CD4-positive, alpha-beta T cell (primary cell): ENCODE measurements around the gene GALNT1. TPM values are rescaled to one million over a fixed set of nuclear protein-coding genes. Genes with fewer than 3 reads are reported as not detected.

Experiments
- ATAC-seq: fragments of 200-7000 bp; cut with Tn5 transposase; one replicate; pipeline ENCODE4 v1.10.0; 2022; ENCODE audit warnings: mild to moderate bottlenecking; ENCODE audit not compliant: poor library complexity
- CTCF ChIA-PET: fragments of 350-600 bp; sonication (Branson Sonifier 250); formaldehyde crosslinking; loops from one replicate; lab custom pipeline; 2021; ENCODE audit warnings: antibody characterized with exemption, inconsistent platforms; lab: Charles Lee
- POLR2A ChIA-PET: fragments of 350-600 bp; sonication (Branson Sonifier 250); formaldehyde crosslinking; loops from one replicate; lab custom pipeline; 2021; ENCODE audit warnings: antibody characterized with exemption, inconsistent platforms; lab: Charles Lee
- DNase-seq, 14 experiments: peaks; one replicate each; pipeline ENCODE4 v3.0.0-alpha.2; 2013 to 2020; ENCODE audit warnings: mixed read lengths in 2 of 14
- H3K27ac ChIP-seq, 2 donors: one replicate each; pipeline versions ENCODE4 v1.5.1 to v1.7.0; 2013; ENCODE audit warnings: low read length in 2 of 2, low read depth in 1 of 2, mild to moderate bottlenecking in 1 of 2
- H3K27me3 ChIP-seq, 2 experiments: 1 replicate in 1 of 2; 2 replicates in 1 of 2; pipeline versions ENCODE4 v1.6.1 to v1.7.0; 2013; ENCODE audit warnings: low read length in 2 of 2, control low read depth in 1 of 2, mild to moderate bottlenecking in 1 of 2, moderate library complexity in 1 of 2; ENCODE audit not compliant: insufficient read depth in 2 of 2, control insufficient read depth in 1 of 2
- H3K36me3 ChIP-seq: one replicate; pipeline ENCODE4 v1.6.1; 2013; ENCODE audit warnings: low read length, control low read depth; ENCODE audit not compliant: insufficient read depth
- H3K4me1 ChIP-seq: one replicate; pipeline ENCODE4 v1.6.1; 2013; ENCODE audit warnings: low read length, control low read depth; ENCODE audit not compliant: insufficient read depth
- H3K4me3 ChIP-seq: one replicate; pipeline ENCODE4 v1.5.1; 2013; ENCODE audit warnings: mild to moderate bottlenecking, low read length, moderate library complexity
- H3K9me3 ChIP-seq, 2 experiments: 1 replicate in 1 of 2; 2 replicates in 1 of 2; pipeline versions ENCODE4 v1.6.1 to v1.7.0; 2013; ENCODE audit warnings: low read length in 2 of 2, mild to moderate bottlenecking in 2 of 2, control low read depth in 1 of 2, moderate library complexity in 1 of 2; ENCODE audit not compliant: control insufficient read depth in 1 of 2, insufficient read depth in 1 of 2
- H3K27ac Mint-ChIP-seq: one replicate; pipeline ENCODE4 v1.8.0; 2020; ENCODE audit warnings: mixed read lengths
- H3K27me3 Mint-ChIP-seq: one replicate; pipeline ENCODE4 v1.8.0; 2021; ENCODE audit warnings: mixed read lengths
- H3K36me3 Mint-ChIP-seq: one replicate; pipeline ENCODE4 v1.8.0; 2021; ENCODE audit warnings: low read depth, mixed read lengths
- H3K4me1 Mint-ChIP-seq: one replicate; pipeline ENCODE4 v1.8.0; 2021; ENCODE audit warnings: low read depth, mixed read lengths
- H3K4me3 Mint-ChIP-seq: one replicate; pipeline ENCODE4 v1.8.0; 2020; ENCODE audit warnings: mild to moderate bottlenecking, mixed read lengths
- H3K9me3 Mint-ChIP-seq: one replicate; pipeline ENCODE4 v1.8.0; 2020; ENCODE audit warnings: mixed read lengths
- intact Hi-C, 2 experiments: fragments of 100-400 bp; cut with DNase I in 1 of 2; cut with micrococcal nuclease in 1 of 2; formaldehyde crosslinking; loops; one replicate each; pipeline versions ENCODE4 v1.15.1 to v1.9.0; 2023 to 2025; cut with DNase I, micrococcal nuclease
- total RNA-seq, 174 experiments: library from RNA in 2 of 174; stranded (reverse) in 2 of 174; gene quantifications; one replicate each; pipeline ENCODE4 v1.2.3 and lab custom pipeline; 2021 to 2026
- TF ChIP-seq, protein P1 (sequence below): fragments of 200-600 bp; IDR thresholded peaks from one replicate; pipeline ENCODE4 v1.8.0; 2022; ENCODE audit warnings: antibody characterized with exemption, mild to moderate bottlenecking

Gene GALNT1
- total RNA-seq, 2 experiments from 2014 or later: 16.1 to 17.9 TPM

GRCh38 chr18:35705988-35706387 is 124.4 kb downstream of the GALNT1 start:
- H3K36me3 Mint-ChIP-seq: peaks cover 65% of the 10 kb centered on the region
- Histone ChIP-seq H3K36me3 (peaks cover 17% of the 10 kb centered on the region), H3K4me3 (no peak overlapping the region), H3K9me3 (no peaks in the 10 kb centered on the region), H3K4me1 (no peaks in the 10 kb centered on the region), H3K27me3 (no peaks in the 10 kb centered on the region), H3K27ac (no peak overlapping the region)
- intact Hi-C loops: no loop called here
- DNase-seq (no peak), ATAC-seq (no peak)
- TF ChIP-seq, protein P1, sequence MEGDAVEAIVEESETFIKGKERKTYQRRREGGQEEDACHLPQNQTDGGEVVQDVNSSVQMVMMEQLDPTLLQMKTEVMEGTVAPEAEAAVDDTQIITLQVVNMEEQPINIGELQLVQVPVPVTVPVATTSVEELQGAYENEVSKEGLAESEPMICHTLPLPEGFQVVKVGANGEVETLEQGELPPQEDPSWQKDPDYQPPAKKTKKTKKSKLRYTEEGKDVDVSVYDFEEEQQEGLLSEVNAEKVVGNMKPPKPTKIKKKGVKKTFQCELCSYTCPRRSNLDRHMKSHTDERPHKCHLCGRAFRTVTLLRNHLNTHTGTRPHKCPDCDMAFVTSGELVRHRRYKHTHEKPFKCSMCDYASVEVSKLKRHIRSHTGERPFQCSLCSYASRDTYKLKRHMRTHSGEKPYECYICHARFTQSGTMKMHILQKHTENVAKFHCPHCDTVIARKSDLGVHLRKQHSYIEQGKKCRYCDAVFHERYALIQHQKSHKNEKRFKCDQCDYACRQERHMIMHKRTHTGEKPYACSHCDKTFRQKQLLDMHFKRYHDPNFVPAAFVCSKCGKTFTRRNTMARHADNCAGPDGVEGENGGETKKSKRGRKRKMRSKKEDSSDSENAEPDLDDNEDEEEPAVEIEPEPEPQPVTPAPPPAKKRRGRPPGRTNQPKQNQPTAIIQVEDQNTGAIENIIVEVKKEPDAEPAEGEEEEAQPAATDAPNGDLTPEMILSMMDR: no peak
- H3K4me3 Mint-ChIP-seq: no peak overlapping the region
- no peaks in the 10 kb centered on the region for H3K27me3 Mint-ChIP-seq
- no peaks in the 10 kb centered on the region for H3K9me3 Mint-ChIP-seq
- no peak overlapping the region for H3K27ac Mint-ChIP-seq
- POLR2A ChIA-PET: no interaction called here
- no peaks in the 10 kb centered on the region for H3K4me1 Mint-ChIP-seq
- CTCF ChIA-PET: no interaction called here

DNA sequence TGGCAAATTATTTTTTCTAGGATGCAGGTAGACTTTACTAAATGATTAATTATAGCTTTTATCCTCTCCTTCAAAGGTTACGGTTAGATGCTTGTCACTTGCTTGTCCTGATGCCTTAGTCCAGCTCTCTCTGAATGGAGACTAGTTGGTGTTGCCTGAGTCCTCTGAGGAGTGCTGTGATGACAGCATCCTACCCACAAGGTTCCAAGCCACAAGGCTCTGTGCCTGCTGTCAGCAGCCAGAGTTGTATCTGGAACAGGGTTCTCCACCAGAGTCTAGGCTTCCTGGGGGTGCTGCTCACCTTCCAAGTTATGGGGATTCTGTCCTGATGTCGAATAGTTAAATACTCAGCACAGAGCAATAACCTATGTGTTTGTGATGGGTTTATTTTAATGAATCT is 125.7 kb downstream of the GALNT1 start:
- no peak for ATAC-seq
- H3K4me3 Mint-ChIP-seq: no peak overlapping the region
- Histone ChIP-seq H3K4me1 (no peaks in the 10 kb centered on the region), H3K27ac (no peak overlapping the region), H3K9me3 (no peaks in the 10 kb centered on the region), H3K4me3 (no peak overlapping the region), H3K36me3 (peaks cover 17% of the 10 kb centered on the region), H3K27me3 (no peaks in the 10 kb centered on the region)
- no peaks in the 10 kb centered on the region for H3K9me3 Mint-ChIP-seq
- CTCF ChIA-PET: no interaction called here
- POLR2A ChIA-PET: no interaction called here
- no peaks in the 10 kb centered on the region for H3K4me1 Mint-ChIP-seq
- peaks cover 68% of the 10 kb centered on the region for H3K36me3 Mint-ChIP-seq
- H3K27ac Mint-ChIP-seq: no peak overlapping the region
- no peak for DNase-seq
- intact Hi-C loops: no loop called here
- TF ChIP-seq, protein P1: no peak
- H3K27me3 Mint-ChIP-seq: no peaks in the 10 kb centered on the region

GRCh38 chr18:35707674-35708073 is 126.1 kb downstream of the GALNT1 start:
- Mint-ChIP-seq H3K4me1 (no peaks in the 10 kb centered on the region), H3K4me3 (no peak overlapping the region), H3K27ac (no peak overlapping the region), H3K9me3 (no peaks in the 10 kb centered on the region), H3K36me3 (peaks cover 68% of the 10 kb centered on the region), H3K27me3 (no peaks in the 10 kb centered on the region)
- POLR2A ChIA-PET: no interaction called here
- Histone ChIP-seq H3K9me3 (no peaks in the 10 kb centered on the region), H3K4me1 (no peaks in the 10 kb centered on the region), H3K36me3 (peaks cover 17% of the 10 kb centered on the region), H3K4me3 (no peak overlapping the region), H3K27ac (no peak overlapping the region), H3K27me3 (no peaks in the 10 kb centered on the region)
- CTCF ChIA-PET: no interaction called here
- DNase-seq (no peak), ATAC-seq (no peak)
- intact Hi-C loops: no loop called here
- TF ChIP-seq, protein P1: no peak
